Nucleus accumbens (tissue), 56 donors: ENCODE data around the gene HOXA3.

Experiments
- DNase-seq, 56 donors: peaks; one replicate each; lab custom pipeline; 2025; lab: John Stamatoyannopoulos, UW

HOXA3 gene

DNA sequence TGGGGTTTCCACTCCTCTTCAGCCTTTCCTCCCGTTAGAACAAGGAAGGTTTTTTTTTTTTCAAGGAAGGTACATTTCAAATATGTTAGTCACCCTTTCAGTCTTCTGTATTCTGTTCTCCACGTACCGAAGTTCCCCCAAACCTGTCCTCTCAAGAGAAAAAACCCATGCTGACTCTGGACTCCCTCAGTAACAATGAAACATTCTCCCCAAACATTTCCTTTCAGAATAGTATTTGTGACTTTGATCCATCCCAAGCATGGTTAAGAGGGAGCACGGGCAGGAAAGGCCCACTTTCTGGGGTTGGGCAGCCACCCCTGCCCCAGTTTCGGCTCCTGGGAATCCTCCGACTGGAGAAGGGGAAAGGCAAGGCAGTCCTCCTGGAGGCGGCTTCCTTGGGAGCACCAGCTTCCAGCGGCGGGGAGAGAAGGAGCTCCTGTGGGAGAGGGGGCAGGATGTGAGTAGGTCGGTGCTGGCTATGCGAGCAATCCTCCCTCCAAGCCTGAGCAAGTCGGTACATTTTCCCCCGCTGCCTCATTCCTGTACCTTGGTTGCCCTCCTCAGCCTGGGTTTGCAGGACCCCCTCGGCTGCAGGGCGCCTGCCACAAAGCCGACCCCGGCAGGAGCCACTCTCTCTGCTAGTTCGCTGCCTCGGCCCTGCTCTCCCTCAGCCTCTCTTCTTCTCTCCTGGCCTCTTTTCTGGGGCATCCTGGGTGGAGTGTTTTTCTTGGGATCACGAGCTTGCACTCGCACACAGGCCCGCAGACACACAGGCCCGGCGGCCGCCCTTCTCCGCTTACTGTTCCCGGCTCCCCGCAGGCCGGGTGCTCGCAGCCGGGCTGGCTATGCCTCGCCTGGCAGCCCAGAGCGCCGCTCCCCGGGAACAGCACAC lies 54.5 kb downstream of the HOXA3 start:
- no peak for DNase-seq

DNA sequence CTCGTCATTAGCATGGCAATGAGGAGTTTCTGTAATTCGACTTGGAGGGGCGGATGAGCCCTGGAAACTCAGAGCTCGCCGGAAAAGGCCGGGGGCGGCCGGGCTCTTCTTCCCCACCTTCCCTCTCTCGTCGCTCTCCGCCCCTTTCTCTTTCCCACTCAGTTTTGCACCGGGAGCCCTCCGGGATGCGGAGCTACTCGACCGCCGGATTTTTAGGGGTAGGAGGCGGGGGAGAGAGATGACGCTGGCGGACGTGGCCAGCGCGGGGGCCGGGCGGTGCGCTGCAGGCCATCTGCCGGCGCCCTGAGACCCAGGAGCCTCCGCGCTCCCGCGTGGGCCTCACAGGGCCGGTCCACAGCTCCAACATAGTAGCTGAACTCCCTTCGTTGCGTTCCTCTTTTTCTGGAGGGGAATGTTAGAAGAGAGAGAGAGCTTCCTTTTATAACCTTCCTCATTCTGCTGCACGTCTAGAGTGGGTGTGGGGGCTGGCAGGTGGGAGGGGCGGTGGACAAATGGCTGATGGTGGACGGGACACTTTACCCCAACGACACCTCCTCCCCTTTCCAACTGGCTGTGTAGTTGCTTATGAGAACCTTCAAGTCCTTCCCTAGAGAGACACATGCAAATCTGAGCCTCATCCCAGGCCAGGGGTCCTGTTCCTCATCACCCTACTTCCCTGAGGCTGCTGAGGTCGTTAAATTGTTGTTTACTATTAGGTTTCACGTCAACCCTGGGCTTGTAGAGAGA lies 55.4 kb downstream of the HOXA3 start:
- DNase-seq: no peak

DNA sequence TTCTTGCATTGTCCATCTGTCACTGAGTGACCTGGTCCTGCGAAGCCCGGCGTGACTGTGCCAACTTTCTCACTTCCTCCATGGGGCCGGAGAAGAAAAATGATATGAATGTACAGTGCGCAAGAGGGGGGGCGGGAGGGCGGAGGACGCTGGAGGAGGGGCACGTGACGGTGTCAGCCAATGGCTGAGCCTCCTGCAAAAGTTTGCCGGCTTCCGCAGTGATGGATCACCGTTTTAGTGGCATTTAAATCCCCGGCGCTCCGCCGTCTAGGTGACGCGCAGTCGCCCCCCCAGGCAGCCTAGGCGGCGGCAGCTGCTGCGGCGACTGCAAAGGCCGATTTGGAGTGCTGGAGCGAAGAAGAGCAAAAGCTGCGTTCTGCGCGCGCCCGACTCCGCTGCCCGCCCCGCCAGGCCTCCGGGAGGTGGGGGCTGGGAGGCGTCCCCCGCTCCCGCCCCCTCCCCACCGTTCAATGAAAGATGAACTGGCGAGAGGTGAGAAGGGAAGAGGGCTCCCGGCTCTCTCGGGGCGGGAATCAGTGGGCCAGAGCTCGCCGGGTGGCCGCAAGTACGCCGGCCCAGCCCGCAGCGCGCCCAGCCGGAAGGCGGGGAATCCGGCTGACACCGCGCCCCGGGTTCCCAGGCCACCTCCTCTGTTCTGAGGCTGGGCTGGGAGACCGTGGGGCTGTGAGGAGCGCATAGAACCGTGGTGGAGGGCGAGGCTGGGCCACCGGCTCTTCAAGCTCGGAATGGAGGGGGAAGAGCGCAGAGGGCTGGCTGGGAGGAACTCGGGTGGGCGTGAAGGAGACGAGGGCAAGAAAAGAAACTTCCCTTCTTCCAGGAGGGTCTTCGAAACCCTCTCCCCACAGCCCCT lies 56.3 kb downstream of the HOXA3 start, which contains the start of gene HOXA1:
Gene HOXA1, minus strand, starts transcription at position 104 of the 871 bp plus-strand sequence. Its CDS starts 88 bp downstream, at position 16.
- peak in 3 of 56 donors; percentile 3 to 14 (median 3) for DNase-seq

- no peak for DNase-seq
Measured at GRCh38 chr7:27095050-27095896, 57.1 kb downstream of the HOXA3 start.

- DNase-seq: no peak
Measured at GRCh38 chr7:27094304-27095049, 57.9 kb downstream of the HOXA3 start.

GRCh38 chr7:27093184-27093895 lies 59.0 kb downstream of the HOXA3 start:
- no peak for DNase-seq

DNA sequence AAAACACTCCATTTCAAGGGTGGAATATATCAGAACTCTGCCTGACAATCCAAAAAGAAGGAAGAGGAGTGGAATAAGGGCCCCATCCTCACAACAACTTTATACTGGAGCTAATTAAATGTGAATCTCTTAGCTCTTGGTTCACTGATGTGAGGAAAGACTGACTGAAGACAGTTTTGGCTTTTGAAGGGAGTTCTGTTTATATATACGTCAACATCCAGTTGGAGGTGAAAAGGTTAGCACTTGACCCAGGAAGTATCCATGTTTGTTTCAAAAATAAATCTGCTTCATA lies 59.6 kb downstream of the HOXA3 start:
- no peak for DNase-seq

GRCh38 chr7:27091941-27092818 lies 60.2 kb downstream of the HOXA3 start:
- no peak for DNase-seq

- DNase-seq: no peak
Measured at GRCh38 chr7:27091105-27091504, 61.3 kb downstream of the HOXA3 start.

DNA sequence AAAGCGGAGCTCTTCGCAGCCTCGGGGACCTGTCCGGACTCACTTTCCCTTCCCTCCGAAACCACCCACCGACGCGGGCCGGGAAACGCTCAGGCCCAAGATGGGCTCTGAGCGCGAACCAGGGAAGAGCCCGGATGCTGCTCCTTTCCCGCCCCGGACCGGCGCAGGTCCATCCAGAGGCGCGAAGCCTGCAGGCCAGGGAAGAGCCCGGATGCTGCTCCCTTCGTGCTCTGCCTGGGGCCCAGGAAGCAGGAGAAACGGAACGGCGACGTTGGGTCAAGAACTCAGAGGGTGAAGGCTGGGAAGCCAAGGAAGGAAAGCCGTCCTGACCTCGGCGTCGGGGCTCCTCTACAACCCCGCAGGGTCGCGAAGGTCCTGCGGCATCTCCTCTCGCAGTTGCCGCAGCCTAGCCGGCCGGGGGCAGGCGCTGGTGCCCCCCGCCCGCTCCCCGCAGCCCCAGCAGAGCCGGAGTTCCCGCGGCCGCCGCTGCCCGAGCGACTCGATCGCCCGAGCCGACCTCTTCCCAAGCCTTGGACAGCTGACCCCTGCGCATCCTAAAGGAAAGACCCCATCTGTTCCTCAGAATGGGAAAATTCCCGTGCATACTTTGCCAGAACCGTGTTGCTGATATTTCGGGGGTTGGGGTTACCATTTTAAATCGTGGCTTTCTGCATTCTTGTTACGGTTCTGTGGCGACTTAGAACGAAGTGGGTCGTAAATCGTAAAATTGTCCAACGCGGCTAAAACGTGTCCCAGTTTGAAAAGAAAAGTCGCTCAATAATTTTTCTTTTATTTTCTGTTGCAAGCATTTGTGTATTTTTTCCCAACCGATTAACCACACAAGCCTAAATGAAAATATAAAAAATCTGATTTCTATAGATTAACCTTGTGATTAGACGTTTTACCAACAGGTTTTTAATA lies 64.1 kb downstream of the HOXA3 start:
- DNase-seq: no peak

- DNase-seq: no peak
Measured at GRCh38 chr7:27083646-27084045, 68.7 kb downstream of the HOXA3 start.

- no peak for DNase-seq
Measured at GRCh38 chr7:27082171-27082570, 70.2 kb downstream of the HOXA3 start.

DNA sequence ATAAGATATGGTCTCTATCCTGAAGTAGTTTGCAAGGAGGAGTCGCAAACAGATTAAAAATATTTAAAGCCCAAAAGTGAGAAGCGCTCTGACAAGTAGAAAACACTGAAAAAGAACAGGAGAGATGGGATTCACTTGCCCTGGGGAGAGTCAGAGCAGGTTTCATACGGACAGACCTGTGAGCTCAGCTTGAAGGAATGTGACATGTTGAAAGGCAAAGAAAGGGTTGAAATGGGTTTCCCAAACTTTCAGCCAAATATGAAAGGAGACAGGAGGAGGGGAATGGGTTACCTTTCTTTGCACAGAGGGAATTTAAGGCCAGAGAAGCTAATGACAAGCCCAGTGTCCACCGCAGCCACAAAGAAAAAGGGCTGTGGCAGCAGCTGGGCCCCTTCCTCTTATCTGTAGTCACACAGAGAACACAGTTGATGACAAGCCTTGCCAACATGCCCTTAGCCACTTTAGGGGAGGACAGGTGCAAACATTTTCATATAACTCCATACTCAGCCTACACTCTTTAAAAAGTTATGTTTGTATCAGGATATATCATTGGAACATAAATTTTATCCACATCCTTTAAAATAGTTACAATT lies 71.4 kb downstream of the HOXA3 start:
- DNase-seq: no peak

DNA sequence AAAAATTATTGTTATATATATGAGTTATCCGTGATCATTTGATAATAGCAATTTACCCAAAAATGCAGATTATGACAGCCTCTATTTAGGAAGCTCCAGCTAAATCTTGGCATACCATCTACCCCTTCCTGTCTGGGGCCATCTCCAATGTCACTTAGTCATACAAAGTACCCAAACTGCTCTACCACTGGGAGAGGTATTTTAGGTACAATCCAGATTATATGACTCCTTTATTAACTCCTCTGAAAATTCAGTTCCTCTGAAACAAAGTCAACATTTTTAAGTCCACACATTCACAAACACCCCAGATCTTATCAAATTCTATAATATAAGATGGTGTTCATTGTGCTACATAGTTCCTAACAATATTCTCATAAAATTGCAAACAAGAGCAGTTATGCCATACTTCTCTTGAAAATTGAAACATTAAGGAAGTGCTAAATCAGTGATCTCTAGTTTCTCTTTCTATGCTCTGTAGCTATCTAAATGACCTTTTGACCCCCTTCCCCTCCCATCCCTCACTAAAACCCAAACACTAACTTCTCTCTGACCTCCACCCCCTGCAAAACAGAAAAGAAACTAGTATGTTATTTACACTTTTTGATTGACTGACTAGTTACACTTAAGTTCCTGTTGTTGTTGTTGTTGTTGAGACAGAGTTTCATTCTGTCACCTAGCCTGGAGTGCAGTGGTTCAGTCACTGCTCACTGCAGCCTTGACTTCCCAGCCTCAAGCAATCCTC lies 73.0 kb downstream of the HOXA3 start:
- DNase-seq: no peak

- no peak for DNase-seq
Measured at GRCh38 chr7:27078616-27079233, 73.7 kb downstream of the HOXA3 start.
